ENCODE measurements around the gene TTC23. TPM values are rescaled to one million over a fixed set of nuclear protein-coding genes. Genes with fewer than 3 reads are reported as not detected.

Gene TTC23
- total and polyA plus RNA-seq, 7 experiments from 2014 or later, result 0.34 to 4.0 (median 0.92) TPM

GRCh38 chr15:99230867-99231266 lies 18.5 kb downstream of the TTC23 start:
- H3K9me3 Mint-ChIP-seq, result peaks cover 0 to 4% (median 0%) of the 10 kb centered on the region in 11 donors
- CTCF ChIA-PET, result no interaction called here
- intact Hi-C loops (cut with micrococcal nuclease), result no loop called here
- peaks cover 0 to 4% (median 1%) of the 10 kb centered on the region in 5 donors for H3K36me3 Mint-ChIP-seq
- H3K27ac Mint-ChIP-seq, result no peak overlapping the region
- Histone ChIP-seq H3K36me3 (ENCODE audit: control insufficient read depth in 2 of 3, insufficient read depth in 3 of 3, low read length in 3 of 3) (no peaks in the 10 kb centered on the region), H3K4me3 (ENCODE audit: low read length) (no peak overlapping the region), H3K4me1 (ENCODE audit: control insufficient read depth in 2 of 2, insufficient read depth in 2 of 2, low read length in 2 of 2) (no peaks in the 10 kb centered on the region), H3K27ac (ENCODE audit: low read depth, low read length) (no peak overlapping the region), H3K9me3 (ENCODE audit: control insufficient read depth in 2 of 3, low read length in 3 of 3) (no peaks in the 10 kb centered on the region), H3K27me3 (ENCODE audit: control insufficient read depth in 2 of 2, insufficient read depth in 2 of 2, low read length in 2 of 2) (no peaks in the 10 kb centered on the region)
- DNase-seq (no peak), ATAC-seq (no peak)
- no peak overlapping the region for H3K4me3 Mint-ChIP-seq
- H3K27me3 Mint-ChIP-seq, result peaks cover 0 to 13% (median 7%) of the 10 kb centered on the region in 5 donors
- H3K4me1 Mint-ChIP-seq, result peaks cover 0 to under 1% (median 0%) of the 10 kb centered on the region in 7 donors
- POLR2A ChIA-PET, result no interaction called here

GRCh38 chr15:99228120-99228770 lies 21.1 kb downstream of the TTC23 start:
- Histone ChIP-seq H3K4me1 (ENCODE audit: control insufficient read depth in 2 of 2, insufficient read depth in 2 of 2, low read length in 2 of 2) (no peaks in the 10 kb centered on the region), H3K27me3 (ENCODE audit: control insufficient read depth in 2 of 2, insufficient read depth in 2 of 2, low read length in 2 of 2) (no peaks in the 10 kb centered on the region), H3K4me3 (ENCODE audit: low read length) (no peak overlapping the region), H3K36me3 (ENCODE audit: control insufficient read depth in 2 of 3, insufficient read depth in 3 of 3, low read length in 3 of 3) (no peaks in the 10 kb centered on the region), H3K9me3 (ENCODE audit: control insufficient read depth in 2 of 3, low read length in 3 of 3) (no peaks in the 10 kb centered on the region), H3K27ac (ENCODE audit: low read depth, low read length) (no peak overlapping the region)
- intact Hi-C loops (cut with micrococcal nuclease), result no loop called here
- POLR2A ChIA-PET, result no interaction called here
- peaks cover 0 to 4% (median 0%) of the 10 kb centered on the region in 11 donors for H3K9me3 Mint-ChIP-seq
- DNase-seq (no peak), ATAC-seq (no peak)
- no peak overlapping the region for H3K27ac Mint-ChIP-seq
- CTCF ChIA-PET, result no interaction called here
- peaks cover 0 to 4% (median 1%) of the 10 kb centered on the region in 5 donors for H3K36me3 Mint-ChIP-seq
- H3K27me3 Mint-ChIP-seq, result peaks cover 0 to 13% (median 4%) of the 10 kb centered on the region in 5 donors
- no peak overlapping the region for H3K4me3 Mint-ChIP-seq
- H3K4me1 Mint-ChIP-seq, result no peaks in the 10 kb centered on the region

GRCh38 chr15:99226802-99227201 lies 22.6 kb downstream of the TTC23 start:
- ATAC-seq (no peak), DNase-seq (no peak)
- no peaks in the 10 kb centered on the region for H3K4me1 ChIP-seq (ENCODE audit: control insufficient read depth in 2 of 2, insufficient read depth in 2 of 2, low read length in 2 of 2)
- H3K27ac Mint-ChIP-seq, result no peak overlapping the region
- H3K36me3 Mint-ChIP-seq, result peaks cover 0 to 5% (median 0%) of the 10 kb centered on the region in 5 donors
- CTCF ChIA-PET, result interaction anchor here (0.5 kb wide), 1 partner anchor 66 kb away, joined by 3 read pairs; no protein-coding TSS in a partner anchor
- POLR2A ChIA-PET, result no interaction called here
- H3K27ac ChIP-seq (ENCODE audit: low read depth, low read length), result no peak overlapping the region
- intact Hi-C loops (cut with micrococcal nuclease), result no loop called here
- peak overlapping the region in 1 of 10 donors; percentile 35 for H3K4me3 Mint-ChIP-seq
- no peaks in the 10 kb centered on the region for H3K36me3 ChIP-seq (ENCODE audit: control insufficient read depth in 2 of 3, insufficient read depth in 3 of 3, low read length in 3 of 3)
- no peaks in the 10 kb centered on the region for H3K9me3 ChIP-seq (ENCODE audit: control insufficient read depth in 2 of 3, low read length in 3 of 3)
- H3K27me3 Mint-ChIP-seq, result peaks cover 0 to 9% (median 4%) of the 10 kb centered on the region in 5 donors
- no peaks in the 10 kb centered on the region for H3K27me3 ChIP-seq (ENCODE audit: control insufficient read depth in 2 of 2, insufficient read depth in 2 of 2, low read length in 2 of 2)
- H3K4me1 Mint-ChIP-seq, result no peaks in the 10 kb centered on the region
- no peaks in the 10 kb centered on the region for H3K9me3 Mint-ChIP-seq
- H3K4me3 ChIP-seq (ENCODE audit: low read length), result no peak overlapping the region

GRCh38 chr15:99224372-99225214 lies 24.8 kb downstream of the TTC23 start:
- no peak overlapping the region for H3K4me3 Mint-ChIP-seq
- no peaks in the 10 kb centered on the region for H3K9me3 Mint-ChIP-seq
- Histone ChIP-seq H3K9me3 (ENCODE audit: control insufficient read depth in 2 of 3, low read length in 3 of 3) (no peaks in the 10 kb centered on the region), H3K4me3 (ENCODE audit: low read length) (no peak overlapping the region), H3K27me3 (ENCODE audit: control insufficient read depth in 2 of 2, insufficient read depth in 2 of 2, low read length in 2 of 2) (no peaks in the 10 kb centered on the region), H3K36me3 (ENCODE audit: control insufficient read depth in 2 of 3, insufficient read depth in 3 of 3, low read length in 3 of 3) (no peaks in the 10 kb centered on the region), H3K4me1 (ENCODE audit: control insufficient read depth in 2 of 2, insufficient read depth in 2 of 2, low read length in 2 of 2) (no peaks in the 10 kb centered on the region), H3K27ac (ENCODE audit: low read depth, low read length) (no peak overlapping the region)
- peaks cover 0 to 9% (median 4%) of the 10 kb centered on the region in 5 donors for H3K27me3 Mint-ChIP-seq
- ChIA-PET POLR2A (no interaction called here), CTCF (interaction anchor here (0.9 kb wide), 1 partner anchor 14 kb away, joined by 3 read pairs; no protein-coding TSS in a partner anchor)
- no peaks in the 10 kb centered on the region for H3K4me1 Mint-ChIP-seq
- H3K36me3 Mint-ChIP-seq, result peaks cover 0 to 7% (median 0%) of the 10 kb centered on the region in 5 donors
- DNase-seq (no peak), ATAC-seq (no peak)
- no peak overlapping the region for H3K27ac Mint-ChIP-seq
- intact Hi-C loops (cut with micrococcal nuclease), result no loop called here

GRCh38 chr15:99213187-99213811 lies 36.1 kb downstream of the TTC23 start:
- intact Hi-C loops (cut with micrococcal nuclease), result loop anchor here (1.0 kb wide), 4 partner anchors 108 to 491 kb away; partner anchors contain the start of gene SYNM (in 1 of the 2)
- H3K27ac ChIP-seq (ENCODE audit: low read depth, low read length), result no peak overlapping the region
- no peaks in the 10 kb centered on the region for H3K9me3 Mint-ChIP-seq
- H3K4me3 ChIP-seq (ENCODE audit: low read length), result no peak overlapping the region
- H3K27me3 Mint-ChIP-seq, result peaks cover 0 to 19% (median 6%) of the 10 kb centered on the region in 5 donors
- CTCF ChIA-PET, result interaction anchor here (0.8 kb wide), 1 partner anchor 791 kb away, joined by 3 read pairs; no protein-coding TSS in a partner anchor
- POLR2A ChIA-PET, result no interaction called here
- no peaks in the 10 kb centered on the region for H3K27me3 ChIP-seq (ENCODE audit: control insufficient read depth in 2 of 2, insufficient read depth in 2 of 2, low read length in 2 of 2)
- ATAC-seq, result peak; percentile 69
- no peak overlapping the region for H3K27ac Mint-ChIP-seq
- DNase-seq, result peak in 8 of 9 donors; percentile 11 to 54 (median 36)
- peaks cover 0 to under 1% (median 0%) of the 10 kb centered on the region in 5 donors for H3K36me3 Mint-ChIP-seq
- no peak overlapping the region for H3K4me3 Mint-ChIP-seq
- no peaks in the 10 kb centered on the region for H3K4me1 Mint-ChIP-seq
- H3K4me1 ChIP-seq (ENCODE audit: control insufficient read depth in 2 of 2, insufficient read depth in 2 of 2, low read length in 2 of 2), result no peaks in the 10 kb centered on the region
- H3K36me3 ChIP-seq (ENCODE audit: control insufficient read depth in 2 of 3, insufficient read depth in 3 of 3, low read length in 3 of 3), result no peaks in the 10 kb centered on the region
- H3K9me3 ChIP-seq (ENCODE audit: control insufficient read depth in 2 of 3, low read length in 3 of 3), result no peaks in the 10 kb centered on the region

- Histone ChIP-seq H3K9me3 (ENCODE audit: control insufficient read depth in 2 of 3, low read length in 3 of 3) (no peaks in the 10 kb centered on the region), H3K27me3 (ENCODE audit: control insufficient read depth in 2 of 2, insufficient read depth in 2 of 2, low read length in 2 of 2) (no peaks in the 10 kb centered on the region), H3K27ac (ENCODE audit: low read depth, low read length) (no peak overlapping the region), H3K4me1 (ENCODE audit: control insufficient read depth in 2 of 2, insufficient read depth in 2 of 2, low read length in 2 of 2) (no peaks in the 10 kb centered on the region), H3K4me3 (ENCODE audit: low read length) (no peak overlapping the region), H3K36me3 (ENCODE audit: control insufficient read depth in 2 of 3, insufficient read depth in 3 of 3, low read length in 3 of 3) (no peaks in the 10 kb centered on the region)
- Mint-ChIP-seq H3K9me3 (no peaks in the 10 kb centered on the region), H3K36me3 (no peaks in the 10 kb centered on the region), H3K27me3 (peaks cover 0 to 12% (median 6%) of the 10 kb centered on the region in 5 donors), H3K4me3 (no peak overlapping the region), H3K27ac (no peak overlapping the region), H3K4me1 (no peaks in the 10 kb centered on the region)
- ChIA-PET CTCF (no interaction called here), POLR2A (no interaction called here)
- ATAC-seq (no peak), DNase-seq (no peak)
- intact Hi-C loops (cut with micrococcal nuclease), result no loop called here
Measured at GRCh38 chr15:99212406-99212805, 37.0 kb downstream of the TTC23 start.

Data from naive thymus-derived CD4-positive, alpha-beta T cell (primary cell).